MCF 10A (cell line): ENCODE data around the gene TNS3. TPM values are rescaled to one million over a fixed set of nuclear protein-coding genes. Genes with fewer than 3 reads are reported as not detected.

ENCODE experiments used
- BruUV-seq: library from RNA; stranded (reverse); fragments of 400-500 nt; replicated peaks from 2 replicates; lab custom pipeline; 2021; lab: Mats Ljungman, UMichigan
- CTCF ChIA-PET: fragments of 300-600 bp; sonication (Branson Sonifier 250); formaldehyde crosslinking; extraction: SDS; loops from one replicate; lab custom pipeline; 2021; ENCODE audit warnings: antibody characterized with exemption, inconsistent platforms; lab: Yijun Ruan, JAX
- POLR2A ChIA-PET: fragments of 300-600, 350-650 bp; sonication (Branson Sonifier 250); formaldehyde crosslinking; extraction: SDS; loops from one replicate; lab custom pipeline; 2020; ENCODE audit warnings: antibody characterized with exemption, inconsistent platforms; lab: Yijun Ruan, JAX
- DNase-seq: peaks from one replicate; pipeline ENCODE4 v3.0.0-alpha.2; 2018; ENCODE audit not compliant: unreplicated experiment
- H3K27ac Mint-ChIP-seq: one replicate; pipeline ENCODE4 v1.8.0; 2022; ENCODE audit warnings: mild to moderate bottlenecking, low read depth, mixed read lengths; ENCODE audit not compliant: unreplicated experiment
- H3K27me3 Mint-ChIP-seq: one replicate; pipeline ENCODE4 v1.8.0; 2022; ENCODE audit warnings: mixed read lengths; ENCODE audit not compliant: insufficient read depth, unreplicated experiment
- H3K36me3 Mint-ChIP-seq: one replicate; pipeline ENCODE4 v1.8.0; 2022; ENCODE audit warnings: mild to moderate bottlenecking, moderate library complexity, mixed read lengths; ENCODE audit not compliant: insufficient read depth, unreplicated experiment
- H3K4me1 Mint-ChIP-seq: one replicate; pipeline ENCODE4 v1.8.0; 2022; ENCODE audit warnings: mixed read lengths; ENCODE audit not compliant: insufficient read depth, unreplicated experiment
- H3K4me3 Mint-ChIP-seq: one replicate; pipeline ENCODE4 v1.8.0; 2022; ENCODE audit warnings: mild to moderate bottlenecking, moderate library complexity, mixed read lengths; ENCODE audit not compliant: unreplicated experiment
- H3K9me3 Mint-ChIP-seq: one replicate; pipeline ENCODE4 v1.8.0; 2022; ENCODE audit warnings: mixed read lengths; ENCODE audit not compliant: unreplicated experiment
- intact Hi-C: fragments of 100-400 bp; cut with micrococcal nuclease; formaldehyde crosslinking; loops from 2 replicates; pipeline ENCODE4 v1.14.1; 2022
- total RNA-seq: library from RNA; stranded (reverse); gene quantifications from 2 replicates; pipeline ENCODE4 v1.2.3, GENCODE V29; 2022
- TF ChIP-seq, protein P1 (sequence below): fragments of 200-600 bp; IDR thresholded peaks from one replicate; pipeline ENCODE4 v1.8.0; 2022; ENCODE audit warnings: antibody characterized with exemption, mild to moderate bottlenecking; ENCODE audit not compliant: unreplicated experiment

Gene TNS3
- total RNA-seq, 1 experiment from 2014 or later, result 30.1 TPM

DNA sequence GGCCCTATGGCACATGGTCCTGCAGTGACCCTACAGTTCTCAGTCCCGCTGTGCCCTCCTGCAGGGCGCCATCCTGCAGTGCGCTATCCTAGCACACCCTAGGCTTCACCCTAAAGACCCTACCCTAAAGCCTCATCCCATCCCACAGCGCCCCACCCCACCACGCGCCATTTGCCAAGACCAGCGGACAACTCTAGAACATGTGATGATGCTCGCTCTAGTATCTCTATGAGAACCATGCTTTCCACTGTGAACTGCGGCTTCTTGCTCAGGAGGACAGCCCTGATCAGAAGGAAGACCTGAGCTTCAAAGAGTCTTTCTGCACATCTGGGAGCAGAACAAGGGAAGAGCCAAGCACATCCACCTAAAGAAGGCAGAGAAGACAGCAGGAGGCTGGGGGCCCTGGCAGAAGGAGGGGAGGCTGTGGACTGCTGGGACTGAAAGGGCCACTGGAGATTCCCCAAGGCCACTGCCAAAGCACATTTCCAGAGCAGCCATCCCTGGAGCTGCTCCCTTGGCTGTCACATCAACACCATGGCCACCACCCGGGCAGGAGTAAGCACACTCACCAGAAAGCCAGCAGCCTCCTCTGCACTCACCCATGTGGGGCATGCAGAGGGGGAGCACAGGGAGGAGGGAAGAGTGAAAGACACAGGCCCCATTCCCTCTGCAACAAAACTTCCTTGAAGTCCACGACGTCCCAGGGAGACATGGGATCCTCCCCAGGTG, 134.1 kb downstream of the TNS3 start:
- Mint-ChIP-seq H3K27ac (no peak overlapping the region), H3K36me3 (peaks cover 13% of the 10 kb centered on the region), H3K4me3 (no peak overlapping the region), H3K9me3 (no peaks in the 10 kb centered on the region), H3K27me3 (no peaks in the 10 kb centered on the region), H3K4me1 (peaks cover 42% of the 10 kb centered on the region)
- DNase-seq, result no peak
- TF ChIP-seq, protein P1, sequence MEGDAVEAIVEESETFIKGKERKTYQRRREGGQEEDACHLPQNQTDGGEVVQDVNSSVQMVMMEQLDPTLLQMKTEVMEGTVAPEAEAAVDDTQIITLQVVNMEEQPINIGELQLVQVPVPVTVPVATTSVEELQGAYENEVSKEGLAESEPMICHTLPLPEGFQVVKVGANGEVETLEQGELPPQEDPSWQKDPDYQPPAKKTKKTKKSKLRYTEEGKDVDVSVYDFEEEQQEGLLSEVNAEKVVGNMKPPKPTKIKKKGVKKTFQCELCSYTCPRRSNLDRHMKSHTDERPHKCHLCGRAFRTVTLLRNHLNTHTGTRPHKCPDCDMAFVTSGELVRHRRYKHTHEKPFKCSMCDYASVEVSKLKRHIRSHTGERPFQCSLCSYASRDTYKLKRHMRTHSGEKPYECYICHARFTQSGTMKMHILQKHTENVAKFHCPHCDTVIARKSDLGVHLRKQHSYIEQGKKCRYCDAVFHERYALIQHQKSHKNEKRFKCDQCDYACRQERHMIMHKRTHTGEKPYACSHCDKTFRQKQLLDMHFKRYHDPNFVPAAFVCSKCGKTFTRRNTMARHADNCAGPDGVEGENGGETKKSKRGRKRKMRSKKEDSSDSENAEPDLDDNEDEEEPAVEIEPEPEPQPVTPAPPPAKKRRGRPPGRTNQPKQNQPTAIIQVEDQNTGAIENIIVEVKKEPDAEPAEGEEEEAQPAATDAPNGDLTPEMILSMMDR, result no peak
- intact Hi-C loops, result no loop called here
- ChIA-PET POLR2A (no interaction called here), CTCF (interaction anchor here (0.7 to 1.2 kb wide), 4 partner anchors 19 to 371 kb away, joined by 3 to 5 read pairs (median 4); no protein-coding TSS in a partner anchor)
- no TSS peak for BruUV-seq

DNA sequence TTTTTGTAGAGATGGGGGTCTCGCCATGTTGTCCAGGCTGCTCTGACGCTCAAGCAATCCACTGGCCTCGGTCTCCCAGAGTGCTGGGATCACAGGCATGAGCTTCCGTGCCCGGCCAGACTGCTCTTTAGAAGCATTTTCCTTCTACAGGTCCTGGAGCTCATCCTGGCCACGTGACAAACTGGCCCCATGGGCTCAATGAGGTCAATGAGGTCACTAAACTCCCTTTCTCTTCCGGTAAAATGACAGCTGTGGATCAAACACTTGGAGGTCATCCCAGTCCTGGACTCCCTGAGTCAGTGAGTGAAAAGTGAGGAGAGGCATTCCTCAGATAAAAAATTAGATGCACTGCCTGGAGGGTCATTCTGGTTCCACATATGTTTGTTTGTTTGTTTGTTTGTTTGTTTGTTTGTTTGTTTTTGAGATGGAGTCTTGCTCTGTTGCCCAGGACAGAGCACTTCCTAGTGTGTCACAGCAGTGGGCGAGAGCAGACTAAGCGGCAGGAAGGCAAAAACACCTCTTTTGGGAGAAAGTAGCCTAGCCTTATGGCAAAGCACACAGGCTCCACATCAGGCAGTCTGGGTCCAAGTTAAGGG, 134.9 kb downstream of the TNS3 start:
- H3K27ac Mint-ChIP-seq, result no peak overlapping the region
- H3K27me3 Mint-ChIP-seq, result no peaks in the 10 kb centered on the region
- intact Hi-C loops, result no loop called here
- H3K4me3 Mint-ChIP-seq, result no peak overlapping the region
- TF ChIP-seq, protein P1, result no peak
- ChIA-PET CTCF (interaction anchor here (0.6 to 1.2 kb wide), 4 partner anchors 13 to 731 kb away, joined by 3 to 5 read pairs (median 4); no protein-coding TSS in a partner anchor), POLR2A (no interaction called here)
- peaks cover 34% of the 10 kb centered on the region for H3K4me1 Mint-ChIP-seq
- BruUV-seq, result no TSS peak
- peaks cover 15% of the 10 kb centered on the region for H3K36me3 Mint-ChIP-seq
- DNase-seq, result no peak
- H3K9me3 Mint-ChIP-seq, result no peaks in the 10 kb centered on the region

DNA sequence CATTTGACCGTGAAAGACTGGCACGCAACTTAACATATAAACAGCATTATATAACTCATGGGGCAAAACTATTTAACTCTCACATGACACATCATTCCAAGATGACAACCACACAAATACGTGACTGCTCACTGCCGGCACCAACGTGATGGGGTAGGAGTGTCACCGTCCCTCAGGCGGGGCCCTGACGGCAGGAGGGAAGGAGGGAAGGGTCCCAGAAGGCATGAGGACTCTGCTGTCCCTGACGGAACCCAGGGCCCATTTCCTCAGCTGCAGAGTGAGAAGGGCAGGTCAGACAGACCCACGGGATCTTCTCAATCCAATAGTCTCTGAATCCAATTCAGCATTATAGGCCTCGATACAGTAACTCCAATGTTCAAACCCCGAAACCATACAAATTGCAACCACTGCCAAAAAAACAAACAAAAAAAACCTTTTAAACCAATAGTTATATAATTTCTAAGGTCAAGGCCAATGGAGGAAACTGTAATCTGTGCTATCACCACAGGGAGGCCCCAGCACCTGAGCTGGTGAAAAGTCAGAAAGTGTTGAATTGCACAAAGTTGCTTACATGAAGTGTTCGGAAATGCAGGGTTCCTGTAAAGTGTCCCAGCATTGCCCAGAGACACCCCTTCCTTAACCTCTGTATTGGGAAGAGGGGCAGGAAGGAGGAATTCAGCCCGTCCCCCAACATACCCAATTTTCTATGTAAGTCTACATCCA, 137.4 kb downstream of the TNS3 start:
- Mint-ChIP-seq H3K4me1 (peaks cover 45% of the 10 kb centered on the region), H3K36me3 (peaks cover 17% of the 10 kb centered on the region), H3K27me3 (no peaks in the 10 kb centered on the region), H3K27ac (no peak overlapping the region), H3K4me3 (no peak overlapping the region), H3K9me3 (no peaks in the 10 kb centered on the region)
- TF ChIP-seq, protein P1, result peak; percentile 63
- POLR2A ChIA-PET, result interaction anchor here (0.6 kb wide), 1 partner anchor 63 kb away, joined by 3 read pairs; no protein-coding TSS in a partner anchor
- CTCF ChIA-PET, result interaction anchor here (0.6 to 2.3 kb wide), 12 partner anchors 9 to 504 kb away, joined by 3 to 9 read pairs (median 4); no protein-coding TSS in a partner anchor
- peak; percentile 38 for DNase-seq
- intact Hi-C loops, result loop anchor here (1.0 to 5.0 kb wide), 2 partner anchors 33 to 375 kb away; no protein-coding TSS in a partner anchor
- no TSS peak for BruUV-seq
